ENCODE measurements around the gene PRRT3. TPM values are rescaled to one million over a fixed set of nuclear protein-coding genes. Genes with fewer than 3 reads are reported as not detected.

PRRT3 gene
- total RNA-seq, 1 experiment from 2014 or later: 4.4 TPM

- Histone ChIP-seq H3K9me3 (ENCODE audit: low read length) (no peaks in the 10 kb centered on the region), H3K4me3 (ENCODE audit: low read length) (peak overlapping the region; percentile 72), H3K27ac (ENCODE audit: low read length) (peak overlapping the region; percentile 84), H3K79me2 (ENCODE audit: low read length) (peaks cover 19% of the 10 kb centered on the region), H3K9me2 (replicated peaks; ENCODE audit: low read length) (no peaks in the 10 kb centered on the region), H3K4me2 (ENCODE audit: low read length) (peak overlapping the region; percentile 91), H3K36me3 (ENCODE audit: low read depth, low read length) (peaks cover 17% of the 10 kb centered on the region), H3K27me3 (ENCODE audit: low read length) (no peaks in the 10 kb centered on the region), H2AFZ (ENCODE audit: low read length) (peak overlapping the region; percentile 67), H4K20me1 (ENCODE audit: low read length) (no peaks in the 10 kb centered on the region), H3F3A (ENCODE audit: low read length, unreplicated experiment) (no peaks in the 10 kb centered on the region), H3K9ac (ENCODE audit: low read length) (peak overlapping the region; percentile 81), H3K4me1 (ENCODE audit: insufficient read depth, low read length) (peaks cover 33% of the 10 kb centered on the region)
- peak; percentile 84 for DNase-seq
- CTCF ChIA-PET: interaction anchor here (0.5 to 2.0 kb wide), 12 partner anchors 10 to 344 kb away, joined by 3 to 24 read pairs (median 4); no protein-coding TSS in a partner anchor
- peak; percentile 84 for TF ChIP-seq CTCF (conservative IDR thresholded peaks at IDR 0.05; ENCODE audit: low read depth, low read length)
- no peak for TF ChIP-seq EZH2 (IDR thresholded peaks at IDR 0.05; ENCODE audit: low read length, unreplicated experiment)
- TF ChIP-seq EZH2phosphoT487 (IDR thresholded peaks at IDR 0.05; ENCODE audit: borderline replicate concordance, low read length): no peak
- intact Hi-C loops (cut with micrococcal nuclease): loop anchor here (1.0 to 5.0 kb wide), 4 partner anchors 17 to 216 kb away; partner anchors contain the start of gene RPUSD3
- POLR2A ChIA-PET (ENCODE audit: unreplicated experiment): interaction anchor here (0.6 to 1.9 kb wide), 5 partner anchors 13 to 113 kb away, joined by 4 to 25 read pairs (median 5); partner anchors contain the start of gene IL17RC
- peak; percentile 71 for ATAC-seq
- BruUV-seq (replicated peaks): TSS peak; percentile 57
Measured at GRCh38 chr3:9932843-9933560, 19.2 kb downstream of the PRRT3 start.

GRCh38 chr3:9932535-9932842 lies 19.7 kb downstream of the PRRT3 start:
- TF ChIP-seq EZH2 (IDR thresholded peaks at IDR 0.05; ENCODE audit: low read length, unreplicated experiment) (no peak), CTCF (conservative IDR thresholded peaks at IDR 0.05; ENCODE audit: low read depth, low read length) (no peak)
- no TSS peak for BruUV-seq (replicated peaks)
- H3K27ac ChIP-seq (ENCODE audit: low read length): peak overlapping the region; percentile 84
- H3K4me2 ChIP-seq (ENCODE audit: low read length): peak overlapping the region; percentile 91
- CTCF ChIA-PET: interaction anchor here (0.6 to 2.0 kb wide), 9 partner anchors 10 to 343 kb away, joined by 3 to 24 read pairs (median 4); no protein-coding TSS in a partner anchor
- POLR2A ChIA-PET (ENCODE audit: unreplicated experiment): interaction anchor here (0.6 to 1.9 kb wide), 4 partner anchors 16 to 113 kb away, joined by 4 to 25 read pairs (median 6); partner anchors contain the start of gene IL17RC
- peak overlapping the region; percentile 67 for H2AFZ ChIP-seq (ENCODE audit: low read length)
- H3K4me3 ChIP-seq (ENCODE audit: low read length): peak overlapping the region; percentile 72
- ATAC-seq (no peak), DNase-seq (no peak)
- H3K4me1 ChIP-seq (ENCODE audit: insufficient read depth, low read length): peaks cover 33% of the 10 kb centered on the region
- H3K9me3 ChIP-seq (ENCODE audit: low read length): no peaks in the 10 kb centered on the region
- H3K36me3 ChIP-seq (ENCODE audit: low read depth, low read length): peaks cover 17% of the 10 kb centered on the region
- H3K79me2 ChIP-seq (ENCODE audit: low read length): peaks cover 19% of the 10 kb centered on the region
- intact Hi-C loops (cut with micrococcal nuclease): loop anchor here (2.0 to 5.0 kb wide), 2 partner anchors 34 to 215 kb away; no protein-coding TSS in a partner anchor
- H3F3A ChIP-seq (ENCODE audit: low read length, unreplicated experiment): no peaks in the 10 kb centered on the region
- H3K9ac ChIP-seq (ENCODE audit: low read length): peak overlapping the region; percentile 81
- no peaks in the 10 kb centered on the region for H4K20me1 ChIP-seq (ENCODE audit: low read length)
- no peaks in the 10 kb centered on the region for H3K27me3 ChIP-seq (ENCODE audit: low read length)
- H3K9me2 ChIP-seq (replicated peaks; ENCODE audit: low read length): no peaks in the 10 kb centered on the region
